HG03039 (cell line): Measurements from ENCODE around the gene ZFP92.

Experiments used
- ATAC-seq: cut with Tn5 transposase; IDR thresholded peaks from one replicate; pipeline ENCODE4 v1.9.1; 2021; ENCODE audit warnings: mild to moderate bottlenecking, moderate library complexity; ENCODE audit not compliant: unreplicated experiment

The ZFP92 gene

GRCh38 chrX:153450114-153450948 is 39.1 kb downstream of the ZFP92 start:
- ATAC-seq, result no peak

- no peak for ATAC-seq
Measured at GRCh38 chrX:153450949-153451277, 39.6 kb downstream of the ZFP92 start.

DNA sequence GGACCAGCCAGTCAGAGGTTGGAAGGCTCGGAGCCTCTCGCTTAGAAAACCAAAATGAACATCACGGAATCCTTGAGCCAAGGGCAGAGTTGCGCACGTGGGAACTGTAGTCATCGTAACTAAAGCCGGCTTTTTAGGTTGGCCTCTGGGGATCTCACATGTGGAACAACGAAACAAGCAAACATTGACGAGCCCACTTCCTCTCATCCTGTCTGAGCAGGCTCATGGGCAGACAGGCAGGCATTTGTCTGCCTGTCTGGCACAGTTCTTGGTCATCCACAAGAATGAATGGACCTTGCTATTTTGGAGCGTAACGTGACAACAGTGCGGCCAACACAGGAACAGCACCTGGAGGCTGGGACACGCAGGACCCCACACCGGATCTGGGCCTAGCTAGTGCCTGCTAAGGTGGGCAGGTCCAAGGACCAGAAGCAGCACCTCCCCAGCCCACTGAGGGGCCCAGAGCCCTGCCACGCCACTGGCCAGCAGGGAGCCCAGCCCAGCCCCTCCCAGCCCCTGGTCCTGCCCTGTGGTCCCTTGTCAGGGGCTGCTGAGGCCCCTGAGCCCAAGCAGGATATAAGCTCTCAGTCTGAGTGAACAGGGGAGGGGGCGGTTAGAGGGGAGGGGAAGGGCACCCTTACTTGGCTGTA is 43.8 kb downstream of the ZFP92 start:
- no peak for ATAC-seq

DNA sequence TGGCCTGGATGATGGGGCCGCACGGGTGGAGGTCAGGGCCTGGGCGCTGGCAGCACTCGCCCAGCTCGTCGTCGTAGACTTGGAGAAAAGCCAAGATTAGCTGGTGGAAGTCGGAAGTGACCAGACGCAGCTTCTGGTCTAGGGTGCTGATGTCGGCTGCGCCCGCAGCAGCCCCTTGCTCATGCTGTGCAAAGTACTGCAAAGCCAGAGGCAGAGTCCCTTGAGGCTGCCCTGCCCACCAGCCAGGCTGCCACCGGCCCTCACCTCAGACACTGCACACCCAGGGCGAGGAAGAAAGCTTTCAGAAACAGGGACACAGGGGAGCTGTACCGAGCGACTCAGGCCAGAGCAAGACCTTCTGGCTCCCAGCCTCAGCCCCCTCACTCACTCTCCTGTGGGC is 44.3 kb downstream of the ZFP92 start:
- no peak for ATAC-seq

DNA sequence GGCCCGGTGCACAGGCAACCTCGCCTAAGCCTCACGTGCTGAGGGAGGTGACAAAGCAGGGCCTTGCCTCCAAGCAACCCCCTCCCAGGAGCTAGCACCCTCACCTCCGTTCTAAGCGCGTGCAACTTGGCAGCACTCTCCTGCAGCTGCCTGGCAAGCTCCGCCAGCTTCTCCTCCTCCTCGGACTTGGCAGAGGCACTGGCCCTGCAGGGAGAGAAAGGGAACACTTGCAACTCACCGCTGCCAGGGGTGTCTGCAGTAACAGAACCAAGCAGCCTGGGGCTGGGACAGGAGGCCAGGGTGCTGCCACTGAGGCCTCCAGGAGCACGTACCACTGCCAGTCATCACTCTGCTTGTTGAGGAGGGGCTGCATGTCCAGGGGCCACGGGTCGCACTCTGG is 44.9 kb downstream of the ZFP92 start:
- ATAC-seq, result no peak

- ATAC-seq, result no peak
Measured at GRCh38 chrX:153456704-153457103, 45.4 kb downstream of the ZFP92 start.

- no peak for ATAC-seq
Measured at GRCh38 chrX:153457136-153457825, 46.0 kb downstream of the ZFP92 start.

DNA sequence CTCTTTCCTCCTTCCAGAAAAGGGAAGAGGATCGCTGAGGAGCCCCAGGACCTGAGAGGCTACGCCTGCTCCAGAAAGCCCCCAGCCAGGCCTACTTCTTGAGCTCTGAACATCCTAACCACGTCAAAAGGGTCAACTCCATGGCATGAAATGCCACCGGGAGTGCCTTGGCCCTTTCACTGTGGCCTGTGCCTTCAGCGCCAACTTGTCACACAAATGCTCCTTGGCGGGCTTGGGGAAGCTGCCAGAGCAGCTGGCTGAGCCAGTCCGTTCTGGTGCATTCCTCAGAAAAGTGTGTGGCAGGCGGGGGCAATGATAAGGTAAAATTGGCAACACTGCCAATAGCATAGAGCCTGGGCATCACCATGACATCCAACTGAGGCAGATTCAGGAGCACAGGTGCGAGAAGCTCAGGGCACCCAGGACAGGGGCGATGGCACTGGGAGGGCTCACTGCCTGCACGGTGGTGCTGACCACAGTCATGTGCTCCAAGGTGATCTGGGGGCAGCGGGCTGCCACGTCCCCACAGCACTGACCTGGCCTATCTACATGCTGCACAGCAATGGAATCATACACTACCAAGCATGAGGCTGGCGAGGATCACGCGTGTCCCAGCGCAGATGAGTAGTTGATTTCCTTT is 46.7 kb downstream of the ZFP92 start:
- no peak for ATAC-seq

DNA sequence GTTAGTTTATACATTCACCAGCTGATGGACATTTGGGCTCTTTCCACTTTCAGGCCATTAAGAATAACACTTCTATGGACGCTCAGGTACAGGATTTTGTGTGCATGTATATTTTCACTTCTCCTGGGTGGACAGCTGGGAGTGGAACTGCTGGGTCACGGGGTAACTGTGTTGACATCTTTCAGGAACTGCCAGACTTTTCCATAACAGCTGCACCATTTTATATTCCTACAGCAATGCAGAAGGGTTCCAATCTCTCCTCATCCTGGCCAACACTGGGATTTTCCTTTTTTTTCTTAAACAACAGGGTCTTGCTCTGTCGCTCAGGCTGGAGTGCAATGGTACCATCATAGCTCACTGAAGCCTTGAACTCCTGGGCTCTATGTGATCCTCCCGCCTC is 47.2 kb downstream of the ZFP92 start:
- ATAC-seq, result no peak

DNA sequence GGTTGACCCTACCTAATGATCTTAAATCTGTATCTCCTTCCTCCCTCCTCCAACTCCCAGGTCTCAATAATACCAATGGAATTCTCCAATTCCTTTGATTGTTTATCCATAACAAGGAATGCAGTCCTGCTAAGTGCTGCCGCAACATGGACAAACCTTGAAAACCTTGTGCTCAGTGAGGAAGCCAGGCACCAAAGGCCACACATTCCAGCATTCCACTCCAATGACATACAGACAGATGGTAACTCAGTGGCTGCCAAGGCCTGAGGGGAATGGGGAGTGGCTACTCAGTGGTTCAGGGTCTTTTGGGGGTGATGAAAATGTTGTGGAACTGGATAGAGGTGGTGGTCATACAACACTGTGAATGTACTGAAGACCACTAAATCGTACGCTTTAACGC is 48.7 kb downstream of the ZFP92 start:
- no peak for ATAC-seq

DNA sequence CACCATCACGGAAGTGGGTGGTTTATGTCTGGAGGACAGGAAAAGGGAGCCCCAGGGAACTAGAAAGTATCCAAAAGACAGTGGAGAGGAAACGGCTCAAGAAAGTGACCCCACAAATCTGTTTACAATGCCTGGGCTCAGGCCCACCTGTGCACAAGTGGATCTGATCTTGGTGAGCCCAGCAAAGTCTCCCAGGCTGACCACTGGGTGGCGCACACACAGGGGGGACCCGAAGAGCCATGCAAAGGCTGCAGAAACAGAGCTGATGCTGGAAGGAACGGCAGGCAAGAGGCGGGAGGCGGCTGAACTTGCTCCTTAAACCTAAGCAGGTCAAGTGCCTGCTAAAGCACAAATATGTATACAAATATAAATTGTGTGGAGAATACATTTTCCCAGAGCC is 49.6 kb downstream of the ZFP92 start:
- no peak for ATAC-seq
